Esophagus muscularis mucosa (tissue), 4 donors: ENCODE results near the gene ALKBH5.

Experiments used
- EP300 ChIP-seq: sonication (generic); formaldehyde crosslinking; IDR thresholded peaks from one replicate; pipeline ENCODE4 v1.6.1; 2017; ENCODE audit warnings: antibody characterized with exemption
- POLR2A ChIP-seq: fragments of 450-650 bp; IDR thresholded peaks from one replicate; pipeline ENCODE4 v1.6.1; 2017; ENCODE audit warnings: antibody characterized with exemption, moderate library complexity, mild to moderate bottlenecking, low read depth
- POLR2AphosphoS5 ChIP-seq, 2 donors: sonication (generic); formaldehyde crosslinking; IDR thresholded peaks; one replicate each; pipeline ENCODE4 v1.6.1; 2017; ENCODE audit warnings: antibody characterized with exemption in 2 of 2
- TF ChIP-seq, protein P1 (sequence below), 3 experiments: fragments of 200-600 bp in 2 of 3; fragments of 450-650 bp in 1 of 3; sonication (generic) in 2 of 3; IDR thresholded peaks; one replicate each; pipeline ENCODE4 v1.5.1; 2017 to 2019; ENCODE audit warnings: antibody characterized with exemption in 3 of 3, mild to moderate bottlenecking in 2 of 3, moderate library complexity in 1 of 3

DNA sequence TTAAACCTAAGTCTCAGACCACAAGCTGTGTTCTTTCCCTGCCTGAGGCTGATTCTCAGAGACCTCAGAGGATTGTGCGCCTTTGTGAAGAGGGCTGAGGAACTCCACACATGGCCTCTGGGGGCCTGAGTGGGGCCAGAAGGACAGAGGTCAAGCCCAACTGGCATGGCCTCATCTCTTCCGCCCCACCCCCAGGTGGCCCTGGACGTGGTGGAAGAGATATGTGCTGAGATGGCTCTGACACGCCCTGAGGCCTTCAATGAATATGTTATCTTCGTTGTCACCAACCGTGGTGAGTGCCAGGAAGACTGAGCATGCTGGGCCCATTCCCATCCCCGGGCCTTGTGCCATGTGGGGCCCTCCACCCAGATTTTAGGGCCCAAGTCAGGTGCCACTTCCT lies 20.1 kb upstream of the ALKBH5 start:
- TF ChIP-seq, protein P1, sequence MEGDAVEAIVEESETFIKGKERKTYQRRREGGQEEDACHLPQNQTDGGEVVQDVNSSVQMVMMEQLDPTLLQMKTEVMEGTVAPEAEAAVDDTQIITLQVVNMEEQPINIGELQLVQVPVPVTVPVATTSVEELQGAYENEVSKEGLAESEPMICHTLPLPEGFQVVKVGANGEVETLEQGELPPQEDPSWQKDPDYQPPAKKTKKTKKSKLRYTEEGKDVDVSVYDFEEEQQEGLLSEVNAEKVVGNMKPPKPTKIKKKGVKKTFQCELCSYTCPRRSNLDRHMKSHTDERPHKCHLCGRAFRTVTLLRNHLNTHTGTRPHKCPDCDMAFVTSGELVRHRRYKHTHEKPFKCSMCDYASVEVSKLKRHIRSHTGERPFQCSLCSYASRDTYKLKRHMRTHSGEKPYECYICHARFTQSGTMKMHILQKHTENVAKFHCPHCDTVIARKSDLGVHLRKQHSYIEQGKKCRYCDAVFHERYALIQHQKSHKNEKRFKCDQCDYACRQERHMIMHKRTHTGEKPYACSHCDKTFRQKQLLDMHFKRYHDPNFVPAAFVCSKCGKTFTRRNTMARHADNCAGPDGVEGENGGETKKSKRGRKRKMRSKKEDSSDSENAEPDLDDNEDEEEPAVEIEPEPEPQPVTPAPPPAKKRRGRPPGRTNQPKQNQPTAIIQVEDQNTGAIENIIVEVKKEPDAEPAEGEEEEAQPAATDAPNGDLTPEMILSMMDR (IDR thresholded peaks at IDR 0.05): no peak
- TF ChIP-seq POLR2A (no peak), POLR2AphosphoS5 (IDR thresholded peaks at IDR 0.05) (no peak), EP300 (no peak)
